ENCODE data around the gene SPACA5B.
"Not testable (repeated sequence)": the region's sequence is repeated elsewhere in the genome, so short reads cannot be mapped to it uniquely, and the experiment has no call there.

The SPACA5B gene

GRCh38 chrX:48130326-48130725 is at the start of gene SPACA5B:
TSS of gene SPACA5B (plus strand) at chrX:48130626. CDS start at chrX:48130688, 62 bp downstream.
- not testable (repeated sequence) for DNase-seq

- no peak for DNase-seq
Observed at GRCh38 chrX:48083212-48083611, 47.2 kb upstream of the SPACA5B start.

- no peak for DNase-seq
Observed at GRCh38 chrX:48083706-48084105, 46.7 kb upstream of the SPACA5B start.

GRCh38 chrX:48086082-48086481 is 44.3 kb upstream of the SPACA5B start:
- no peak for DNase-seq

GRCh38 chrX:48090123-48090522 is 40.3 kb upstream of the SPACA5B start:
- no peak for DNase-seq

GRCh38 chrX:48092558-48092957 is 37.9 kb upstream of the SPACA5B start:
- not testable (repeated sequence) for DNase-seq

GRCh38 chrX:48101443-48101842 is 29.0 kb upstream of the SPACA5B start:
- DNase-seq, result no peak

GRCh38 chrX:48102874-48103374 is 27.5 kb upstream of the SPACA5B start:
- no peak for DNase-seq

- no peak for DNase-seq
Observed at GRCh38 chrX:48107717-48108116, 22.7 kb upstream of the SPACA5B start.

- not testable (repeated sequence) for DNase-seq
Observed at GRCh38 chrX:48125286-48125685, 5.1 kb upstream of the SPACA5B start.

GRCh38 chrX:48132308-48132844 is 1.9 kb downstream of the SPACA5B start:
- not testable (repeated sequence) for DNase-seq

- not testable (repeated sequence) for DNase-seq
Observed at GRCh38 chrX:48139076-48139475, 8.7 kb downstream of the SPACA5B start.

- not testable (repeated sequence) for DNase-seq
Observed at GRCh38 chrX:48141810-48142508, 11.5 kb downstream of the SPACA5B start.

- not testable (repeated sequence) for DNase-seq
Observed at GRCh38 chrX:48142697-48143096, 12.3 kb downstream of the SPACA5B start.

GRCh38 chrX:48153769-48154168 is 23.3 kb downstream of the SPACA5B start:
- DNase-seq, result no peak

GRCh38 chrX:48154796-48155195 is 24.4 kb downstream of the SPACA5B start:
- no peak for DNase-seq

- no peak for DNase-seq
Observed at GRCh38 chrX:48156014-48156413, 25.6 kb downstream of the SPACA5B start.

GRCh38 chrX:48165241-48165640 is 34.8 kb downstream of the SPACA5B start:
- DNase-seq, result no peak

GRCh38 chrX:48166322-48166721 is 35.9 kb downstream of the SPACA5B start:
- DNase-seq, result not testable (repeated sequence)

- no peak for DNase-seq
Observed at GRCh38 chrX:48179691-48180090, 49.3 kb downstream of the SPACA5B start.

- DNase-seq, result no peak
Observed at GRCh38 chrX:48180811-48181210, 50.4 kb downstream of the SPACA5B start.

GRCh38 chrX:48181882-48182281 is 51.5 kb downstream of the SPACA5B start:
- not testable (repeated sequence) for DNase-seq
